SK-N-SH (cell line): ENCODE data around the gene GCC1. TPM values are rescaled to one million over a fixed set of nuclear protein-coding genes. Genes with fewer than 3 reads are reported as not detected.
A peak's percentile ranks its signal among the peaks of the same experiment; 100 is the strongest.

Source experiments
- CTCF ChIA-PET: fragments of 300-600, 350-600 bp; formaldehyde crosslinking; extraction: SDS; loops from one replicate; lab custom pipeline; 2021; lab: Yijun Ruan, JAX
- POLR2A ChIA-PET: fragments of 350-600 bp; sonication (Branson Sonifier 250); formaldehyde crosslinking; extraction: SDS; loops from one replicate; lab custom pipeline; 2020; ENCODE audit warnings: antibody characterized with exemption, inconsistent platforms; lab: Yijun Ruan, JAX
- DNase-seq: peaks from one replicate; pipeline ENCODE4 v3.0.0; 2012
- H2AFZ ChIP-seq: fragments of 200-600 bp; sonication (generic); 2 replicates; pipeline ENCODE4 v1.8.1; 2016; ENCODE audit warnings: antibody characterized with exemption, mild to moderate bottlenecking, low read depth
- H3F3A ChIP-seq: fragments of 200-600 bp; sonication (generic); replicated peaks from 2 replicates; pipeline ENCODE3; 2016; ENCODE audit warnings: antibody characterized with exemption, mild to moderate bottlenecking; ENCODE audit not compliant: insufficient read depth
- H3K27ac ChIP-seq, 2 experiments: fragments of 200-500 bp in 1 of 2; fragments of 200-600 bp in 1 of 2; sonication (Bioruptor generic) in 1 of 2; sonication (generic), shearing (Covaris generic) in 1 of 2; 2 replicates each; pipeline versions ENCODE4 v1.5.1 to v1.6.1; 2014 to 2016; ENCODE audit warnings: low read depth in 2 of 2, inconsistent platforms in 1 of 2, low read length in 1 of 2, mild to moderate bottlenecking in 1 of 2, mixed read lengths in 1 of 2
- H3K27me3 ChIP-seq: fragments of 200-600 bp; sonication (generic), shearing (Covaris generic); 2 replicates; pipeline ENCODE4 v1.6.1; 2016; ENCODE audit warnings: mixed run types; ENCODE audit not compliant: insufficient read depth
- H3K36me3 ChIP-seq, 2 experiments: fragments of 200-500 bp in 1 of 2; fragments of 200-600 bp in 1 of 2; sonication (Bioruptor generic) in 1 of 2; sonication (generic) in 1 of 2; replicated peaks in 1 of 2; 2 replicates each; pipeline versions ENCODE3 to v1.5.1; 2014 to 2016; ENCODE audit warnings: low read length in 1 of 2, mild to moderate bottlenecking in 1 of 2; ENCODE audit not compliant: insufficient read depth in 2 of 2, control insufficient read depth in 1 of 2
- H3K4me1 ChIP-seq, 2 experiments: fragments of 200-500 bp in 1 of 2; fragments of 200-600 bp in 1 of 2; sonication (Bioruptor generic) in 1 of 2; sonication (generic), shearing (Covaris generic) in 1 of 2; 2 replicates each; pipeline versions ENCODE4 v1.5.1 to v1.6.1; 2014 to 2016; ENCODE audit warnings: low read depth in 1 of 2, low read length in 1 of 2, mixed run types in 1 of 2; ENCODE audit not compliant: insufficient read depth in 2 of 2, control insufficient read depth in 1 of 2
- H3K4me2 ChIP-seq: fragments of 200-600 bp; sonication (generic), shearing (Covaris generic); 2 replicates; pipeline ENCODE4 v1.6.1; 2017; ENCODE audit warnings: mixed run types
- H3K4me3 ChIP-seq, 2 experiments: fragments of 200-500 bp in 1 of 2; fragments of 200-600 bp in 1 of 2; sonication (Bioruptor generic) in 1 of 2; sonication (generic), shearing (Covaris generic) in 1 of 2; 2 replicates each; pipeline versions ENCODE4 v1.5.1 to v1.8.1; 2014 to 2016; ENCODE audit warnings: low read depth in 2 of 2, inconsistent platforms in 1 of 2, low read length in 1 of 2, mild to moderate bottlenecking in 1 of 2, mixed read lengths in 1 of 2, moderate library complexity in 1 of 2
- H3K79me2 ChIP-seq: fragments of 200-600 bp; sonication (generic); 2 replicates; pipeline ENCODE4 v1.8.1; 2017; ENCODE audit warnings: mild to moderate bottlenecking; ENCODE audit not compliant: insufficient read depth
- H3K9ac ChIP-seq: fragments of 200-600 bp; sonication (generic); 2 replicates; pipeline ENCODE4 v1.6.1; 2017; ENCODE audit warnings: mixed run types
- H3K9me2 ChIP-seq: fragments of 200-600 bp; sonication (generic); 2 replicates; pipeline ENCODE4 v1.6.1; 2017; ENCODE audit warnings: mixed run types
- H3K9me3 ChIP-seq: fragments of 200-600 bp; sonication (generic); 2 replicates; pipeline ENCODE4 v1.6.1; 2017; ENCODE audit warnings: mixed run types, mild to moderate bottlenecking, moderate library complexity
- H4K20me1 ChIP-seq: fragments of 200-600 bp; sonication (generic); 2 replicates; pipeline ENCODE4 v1.6.1; 2017; ENCODE audit warnings: mild to moderate bottlenecking, mixed run types; ENCODE audit not compliant: insufficient read depth
- CHD2 ChIP-seq: fragments of 150-350 bp; IDR thresholded peaks from 2 replicates; pipeline ENCODE4 v1.6.1; 2018; ENCODE audit warnings: low read length; ENCODE audit not compliant: partially characterized antibody
- EP300 ChIP-seq, 2 experiments: IDR thresholded peaks; 2 replicates each; pipeline versions ENCODE4 v1.4.0 to v1.6.1; 2012; ENCODE audit warnings: borderline replicate concordance in 1 of 2, low read depth in 1 of 2, low read length in 1 of 2
- FOXJ3 ChIP-seq: sonication (generic); formaldehyde crosslinking; IDR thresholded peaks from 2 replicates; pipeline ENCODE4 v1.5.1; 2020; ENCODE audit warnings: mild to moderate bottlenecking, missing genetic modification reagents
- FOXM1 ChIP-seq: IDR thresholded peaks from 2 replicates; pipeline ENCODE4 v1.4.0; 2012; ENCODE audit warnings: low read depth, mild to moderate bottlenecking
- GABPA ChIP-seq: IDR thresholded peaks from 2 replicates; pipeline ENCODE4 v1.4.0; 2012; ENCODE audit warnings: low read depth, mild to moderate bottlenecking
- GATA2 ChIP-seq: sonication (generic); formaldehyde crosslinking; IDR thresholded peaks from 2 replicates; pipeline ENCODE4 v1.5.0; 2020; ENCODE audit warnings: mild to moderate bottlenecking, missing genetic modification reagents
- MXI1 ChIP-seq: IDR thresholded peaks from 2 replicates; pipeline ENCODE4 v1.6.1; 2012; ENCODE audit warnings: mild to moderate bottlenecking, low read depth, low read length, improper control_type of control experiment
- NFIC ChIP-seq: IDR thresholded peaks from 2 replicates; pipeline ENCODE4 v1.4.0; 2012; ENCODE audit warnings: borderline replicate concordance
- PBX3 ChIP-seq: IDR thresholded peaks from 2 replicates; pipeline ENCODE4; 2012
- POLR2AphosphoS5 ChIP-seq: IDR thresholded peaks from 2 replicates; pipeline ENCODE4 v1.6.1; 2012; ENCODE audit warnings: low read depth, low read length
- RFX5 ChIP-seq: IDR thresholded peaks from 2 replicates; pipeline ENCODE4 v1.6.1; 2012; ENCODE audit warnings: mild to moderate bottlenecking, improper control_type of control experiment, low read length
- RXRA ChIP-seq: IDR thresholded peaks from 2 replicates; pipeline ENCODE4 v1.4.0; 2012; ENCODE audit warnings: low read depth, mild to moderate bottlenecking, borderline replicate concordance
- TAF1 ChIP-seq: IDR thresholded peaks from 2 replicates; pipeline ENCODE4 v1.6.1; 2012; ENCODE audit warnings: low read depth, mild to moderate bottlenecking, low read length, moderate library complexity, borderline replicate concordance
- ZBTB33 ChIP-seq: IDR thresholded peaks from 2 replicates; pipeline ENCODE4 v1.4.0; 2012; ENCODE audit warnings: low read depth, borderline replicate concordance
- WGBS: methylation state at CpG from one replicate; pipeline ENCODE4 v1.1.6; 2017; ENCODE audit warnings: low lambda C conversion rate; 5-methylcytosine and 5-hydroxymethylcytosine counted together
- polyA plus RNA-seq, 3 experiments: library from polyadenylated mRNA; depleted of rRNA; stranded (reverse); fragments of >200 nt; gene quantifications; 2 replicates each; pipeline ENCODE4 v1.2.3, GENCODE V29; 2012
- TF ChIP-seq, protein P1 (sequence below): IDR thresholded peaks from 2 replicates; pipeline ENCODE4 v1.4.0; 2012; ENCODE audit warnings: low read depth
- TF ChIP-seq, protein P2 (sequence below): IDR thresholded peaks from 2 replicates; pipeline ENCODE4 v1.4.0; 2012; ENCODE audit warnings: low read depth, borderline replicate concordance

GCC1 gene
- polyA plus RNA-seq, 1 of the 3 experiments (the other 2 are of a cell fraction), result 8.4 TPM

- TF ChIP-seq ZBTB33, result no peak
- TF ChIP-seq, protein P1, sequence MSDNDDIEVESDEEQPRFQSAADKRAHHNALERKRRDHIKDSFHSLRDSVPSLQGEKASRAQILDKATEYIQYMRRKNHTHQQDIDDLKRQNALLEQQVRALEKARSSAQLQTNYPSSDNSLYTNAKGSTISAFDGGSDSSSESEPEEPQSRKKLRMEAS, result peak; percentile 58
- TF ChIP-seq POLR2AphosphoS5, result peak; percentile 83
- no peak for TF ChIP-seq PBX3
- TF ChIP-seq, protein P2, sequence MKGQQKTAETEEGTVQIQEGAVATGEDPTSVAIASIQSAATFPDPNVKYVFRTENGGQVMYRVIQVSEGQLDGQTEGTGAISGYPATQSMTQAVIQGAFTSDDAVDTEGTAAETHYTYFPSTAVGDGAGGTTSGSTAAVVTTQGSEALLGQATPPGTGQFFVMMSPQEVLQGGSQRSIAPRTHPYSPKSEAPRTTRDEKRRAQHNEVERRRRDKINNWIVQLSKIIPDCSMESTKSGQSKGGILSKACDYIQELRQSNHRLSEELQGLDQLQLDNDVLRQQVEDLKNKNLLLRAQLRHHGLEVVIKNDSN, result no peak
- TF ChIP-seq NFIC, result no peak
- no peak for TF ChIP-seq RFX5
- 0 out of 2 replicates have a peak, but pooled peaks have one; percentile 16 for TF ChIP-seq GABPA
- peak; percentile 62; the same call in 1 of the 2 replicates for TF ChIP-seq TAF1
- TF ChIP-seq FOXM1, result no peak
- TF ChIP-seq, all 33 proteins: peak for 6
These were observed 2.8 kb upstream of the GCC1 start, which contains the start of gene ARF5 (continued) for GRCh38 chr7:127588019-127588696.

DNA sequence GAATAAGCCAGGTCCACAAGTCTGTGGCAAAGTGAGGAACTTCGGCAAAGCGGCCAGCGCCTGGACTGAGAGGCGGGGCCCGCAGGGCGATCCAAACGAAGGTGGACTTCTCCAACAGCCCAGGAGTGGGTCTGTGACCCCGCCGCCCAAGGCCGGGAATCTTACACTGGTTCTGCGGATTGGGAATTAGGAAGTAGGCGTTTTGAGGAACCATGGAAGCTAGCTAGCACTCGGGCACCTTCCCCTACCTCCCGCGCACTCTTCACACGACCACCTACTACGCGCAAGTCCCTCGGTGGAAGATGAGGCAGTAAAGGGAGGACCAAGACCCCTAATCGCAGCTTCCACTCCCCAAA is 2.2 kb upstream of the GCC1 start:
- peak overlapping the region; percentile 98 for H3K4me2 ChIP-seq
- peaks cover 20 to 32% of the 10 kb centered on the region in 2 experiments for H3K36me3 ChIP-seq
- WGBS, result 87% methylated on average over 20 of the region's 20 CpGs
- H3K79me2 ChIP-seq, result peaks cover 46% of the 10 kb centered on the region
- H4K20me1 ChIP-seq, result peaks cover 30% of the 10 kb centered on the region
- TF ChIP-seq MXI1 (no peak), GATA2 (CRISPR knock-in tag) (no peak), FOXJ3 (CRISPR knock-in tag) (no peak), EP300 (IDR thresholded peaks at IDR 0.05; ENCODE audit: borderline replicate concordance in 1 of 2, low read depth in 1 of 2, low read length in 1 of 2) (no peak), CHD2 (no peak), RXRA (no peak), PBX3 (no peak)
- TF ChIP-seq, protein P1, result no peak
- no peak for DNase-seq
- ChIA-PET CTCF (interaction anchor here (1.2 to 7.9 kb wide), 4 partner anchors 10 to 760 kb away, joined by 3 to 78 read pairs (median 14); no protein-coding TSS in a partner anchor), POLR2A (no interaction called here)
- peak overlapping the region; percentile 45 to 84; a peak in 3 of 4 replicates for H3K27ac ChIP-seq
- H3K9me2 ChIP-seq, result no peaks in the 10 kb centered on the region
- peaks cover 10 to 43% of the 10 kb centered on the region in 2 experiments; a peak in 3 of 4 replicates for H3K4me1 ChIP-seq
- H3K4me3 ChIP-seq, result peak overlapping the region; percentile 96 to 100
- H3K27me3 ChIP-seq, result no peaks in the 10 kb centered on the region
- H3F3A ChIP-seq, result peaks cover 6% of the 10 kb centered on the region
- no peaks in the 10 kb centered on the region for H3K9me3 ChIP-seq
- peak overlapping the region; percentile 91 for H3K9ac ChIP-seq
- peak overlapping the region; percentile 90 for H2AFZ ChIP-seq
